Peyer's patch (tissue), 4 donors: Measurements from ENCODE around the gene BBS12. TPM values are rescaled to one million over a fixed set of nuclear protein-coding genes. Genes with fewer than 3 reads are reported as not detected.

Experiments used
- DNase-seq, 3 donors: peaks; one replicate each; pipeline ENCODE4 v3.0.0-alpha.2; 2017 to 2019
- H3K27ac ChIP-seq, 4 donors: fragments of 200-600 bp; sonication (generic); one replicate each; pipeline ENCODE4 v1.5.1; 2016 to 2019
- H3K27me3 ChIP-seq, 2 donors: fragments of 200-600 bp; sonication (generic); one replicate each; pipeline ENCODE4 v1.5.1; 2019
- H3K36me3 ChIP-seq, 3 donors: fragments of 200-600 bp; sonication (generic); one replicate each; pipeline ENCODE4 v1.5.1; 2016 to 2019
- H3K4me1 ChIP-seq, 4 donors: fragments of 200-600 bp; sonication (generic); one replicate each; pipeline ENCODE4 v1.5.1; 2016 to 2019
- H3K4me3 ChIP-seq, 4 donors: fragments of 200-600 bp; sonication (generic); 1 replicate in 3 of 4; 2 replicates in 1 of 4; pipeline ENCODE4 v1.5.1; 2016 to 2019; ENCODE audit warnings: mild to moderate bottlenecking in 1 of 4
- H3K9me3 ChIP-seq, 4 donors: fragments of 200-600 bp; sonication (generic); one replicate each; pipeline ENCODE4 v1.5.1; 2016 to 2019; ENCODE audit warnings: mild to moderate bottlenecking in 1 of 4
- CTCF ChIP-seq, 6 experiments: fragments of 450-650 bp in 4 of 6; fragments of 200-600 bp in 2 of 6; sonication (generic) in 1 of 6; IDR thresholded peaks; one replicate each; pipeline ENCODE4 v1.5.1; 2017 to 2019; ENCODE audit warnings: antibody characterized with exemption in 6 of 6, mild to moderate bottlenecking in 3 of 6, moderate library complexity in 1 of 6
- POLR2A ChIP-seq, 2 donors: fragments of 450-650 bp; IDR thresholded peaks; one replicate each; pipeline ENCODE4 v1.5.1; 2017; ENCODE audit warnings: antibody characterized with exemption in 2 of 2, mild to moderate bottlenecking in 2 of 2, moderate library complexity in 2 of 2
- total RNA-seq, 4 donors: library from RNA; depleted of rRNA; stranded (reverse); fragments of >200 nt; gene quantifications; one replicate each; pipeline ENCODE4 v1.1.0, GENCODE V29; 2016

The BBS12 gene
- total RNA-seq, 4 donors from 2014 or later = 1.7 to 5.6 (median 4.7) TPM

- no peak overlapping the region for H3K4me3 ChIP-seq
- no peaks in the 10 kb centered on the region for H3K36me3 ChIP-seq
- H3K4me1 ChIP-seq = peaks cover 0 to 7% (median 3%) of the 10 kb centered on the region in 4 donors
- DNase-seq = no peak
- no peak for TF ChIP-seq CTCF (IDR thresholded peaks at IDR 0.05)
- TF ChIP-seq POLR2A (IDR thresholded peaks at IDR 0.05) = no peak
- peak overlapping the region in 2 of 4 donors; percentile 54 to 93 for H3K27ac ChIP-seq
- no peaks in the 10 kb centered on the region for H3K27me3 ChIP-seq
- H3K9me3 ChIP-seq = no peaks in the 10 kb centered on the region
These were observed 828 bp upstream of the BBS12 start for GRCh38 chr4:122731676-122732075.

- H3K9me3 ChIP-seq = no peaks in the 10 kb centered on the region
- peak overlapping the region; percentile 7 to 93 (median 88) for H3K27ac ChIP-seq
- H3K4me1 ChIP-seq = peaks cover 0 to 7% (median 3%) of the 10 kb centered on the region in 4 donors
- H3K27me3 ChIP-seq = no peaks in the 10 kb centered on the region
- no peaks in the 10 kb centered on the region for H3K36me3 ChIP-seq
- DNase-seq = no peak
- no peak for TF ChIP-seq POLR2A (IDR thresholded peaks at IDR 0.05)
- no peak for TF ChIP-seq CTCF (IDR thresholded peaks at IDR 0.05)
- H3K4me3 ChIP-seq = peak overlapping the region in 2 of 4 donors; percentile 70 to 76
These were observed 1.2 kb downstream of the BBS12 start for GRCh38 chr4:122733787-122734120.

- peaks cover 0 to 6% (median 3%) of the 10 kb centered on the region in 3 donors for H3K36me3 ChIP-seq
- H3K9me3 ChIP-seq = no peaks in the 10 kb centered on the region
- no peak for TF ChIP-seq CTCF (IDR thresholded peaks at IDR 0.05)
- TF ChIP-seq POLR2A (IDR thresholded peaks at IDR 0.05) = no peak
- H3K27ac ChIP-seq = no peak overlapping the region
- DNase-seq = no peak
- no peaks in the 10 kb centered on the region for H3K27me3 ChIP-seq
- H3K4me1 ChIP-seq = peaks cover 0 to 15% (median 0%) of the 10 kb centered on the region in 4 donors
- no peak overlapping the region for H3K4me3 ChIP-seq
These were observed 6.7 kb downstream of the BBS12 start for GRCh38 chr4:122739174-122739573.

GRCh38 chr4:122742933-122743829 is 10.7 kb downstream of the BBS12 start:
- Histone ChIP-seq H3K36me3 (peaks cover 0 to 6% (median 3%) of the 10 kb centered on the region in 3 donors), H3K27me3 (no peaks in the 10 kb centered on the region), H3K9me3 (no peaks in the 10 kb centered on the region), H3K27ac (peak overlapping the region in 1 of 4 donors; percentile 48), H3K4me1 (peaks cover 0 to 21% (median 2%) of the 10 kb centered on the region in 4 donors), H3K4me3 (no peak overlapping the region)
- no peak for TF ChIP-seq CTCF (IDR thresholded peaks at IDR 0.05)
- no peak for TF ChIP-seq POLR2A (IDR thresholded peaks at IDR 0.05)
- no peak for DNase-seq

GRCh38 chr4:122744229-122744628 is 11.7 kb downstream of the BBS12 start:
- no peak for DNase-seq
- Histone ChIP-seq H3K36me3 (peaks cover 0 to 6% (median 3%) of the 10 kb centered on the region in 3 donors), H3K27me3 (no peaks in the 10 kb centered on the region), H3K9me3 (no peaks in the 10 kb centered on the region), H3K27ac (peak overlapping the region in 2 of 4 donors; percentile 15 to 45), H3K4me1 (peaks cover 0 to 21% (median 2%) of the 10 kb centered on the region in 4 donors), H3K4me3 (no peak overlapping the region)
- TF ChIP-seq POLR2A (IDR thresholded peaks at IDR 0.05) (no peak), CTCF (IDR thresholded peaks at IDR 0.05) (no peak)
